ENCODE data around the gene RNF38. TPM values are rescaled to one million over a fixed set of nuclear protein-coding genes. Genes with fewer than 3 reads are reported as not detected.
"Not testable (repeated sequence)": the region's sequence is repeated elsewhere in the genome, so short reads cannot be mapped to it uniquely, and the experiment has no call there.

RNF38 gene
- polyA plus RNA-seq, 1 donor: 24.4 TPM

- no peaks in the 10 kb centered on the region for H3K4me1 ChIP-seq (ENCODE audit: control insufficient read depth, insufficient read depth, low read length)
- no peaks in the 10 kb centered on the region for H3K36me3 ChIP-seq (ENCODE audit: control insufficient read depth, insufficient read depth, low read length)
- H3K9me3 ChIP-seq (ENCODE audit: control insufficient read depth, low read depth, low read length): no peaks in the 10 kb centered on the region
- H3K27ac ChIP-seq (ENCODE audit: low read length): no peak overlapping the region
- WGBS (ENCODE audit: insufficient coverage, low lambda C conversion rate): 100% methylated on average over 1 of the region's 3 CpGs
- no peaks in the 10 kb centered on the region for H3K27me3 ChIP-seq (ENCODE audit: control insufficient read depth, insufficient read depth, low read length)
- H3K4me3 ChIP-seq (ENCODE audit: low read length): no peak overlapping the region
- no peak for DNase-seq
Observed at GRCh38 chr9:36298566-36298965, 101.5 kb downstream of the RNF38 start.

GRCh38 chr9:36297798-36298197 is 102.3 kb downstream of the RNF38 start:
- no CpG with 5 or more reads among the region's 2 CpGs for WGBS (ENCODE audit: insufficient coverage, low lambda C conversion rate)
- Histone ChIP-seq H3K27ac (ENCODE audit: low read length) (no peak overlapping the region), H3K9me3 (ENCODE audit: control insufficient read depth, low read depth, low read length) (no peaks in the 10 kb centered on the region), H3K4me3 (ENCODE audit: low read length) (no peak overlapping the region), H3K36me3 (ENCODE audit: control insufficient read depth, insufficient read depth, low read length) (no peaks in the 10 kb centered on the region), H3K27me3 (ENCODE audit: control insufficient read depth, insufficient read depth, low read length) (no peaks in the 10 kb centered on the region), H3K4me1 (ENCODE audit: control insufficient read depth, insufficient read depth, low read length) (no peaks in the 10 kb centered on the region)
- no peak for DNase-seq

- not testable (repeated sequence) for H3K27ac ChIP-seq (ENCODE audit: low read length); H3K36me3 ChIP-seq (ENCODE audit: control insufficient read depth, insufficient read depth, low read length); H3K4me3 ChIP-seq (ENCODE audit: low read length); H3K4me1 ChIP-seq (ENCODE audit: control insufficient read depth, insufficient read depth, low read length); H3K9me3 ChIP-seq (ENCODE audit: control insufficient read depth, low read depth, low read length); H3K27me3 ChIP-seq (ENCODE audit: control insufficient read depth, insufficient read depth, low read length); DNase-seq
- WGBS (ENCODE audit: insufficient coverage, low lambda C conversion rate): no CpG with 5 or more reads among the region's 3 CpGs
Observed at GRCh38 chr9:36294996-36295395, 105.1 kb downstream of the RNF38 start.

GRCh38 chr9:36293918-36294317 is 106.2 kb downstream of the RNF38 start:
- WGBS (ENCODE audit: insufficient coverage, low lambda C conversion rate): no CpG with 5 or more reads among the region's 5 CpGs
- Histone ChIP-seq H3K4me3 (ENCODE audit: low read length) (no peak overlapping the region), H3K27ac (ENCODE audit: low read length) (no peak overlapping the region), H3K4me1 (ENCODE audit: control insufficient read depth, insufficient read depth, low read length) (no peaks in the 10 kb centered on the region), H3K27me3 (ENCODE audit: control insufficient read depth, insufficient read depth, low read length) (no peaks in the 10 kb centered on the region), H3K36me3 (ENCODE audit: control insufficient read depth, insufficient read depth, low read length) (no peaks in the 10 kb centered on the region), H3K9me3 (ENCODE audit: control insufficient read depth, low read depth, low read length) (no peaks in the 10 kb centered on the region)
- no peak for DNase-seq

GRCh38 chr9:36293171-36293570 is 106.9 kb downstream of the RNF38 start:
- no peak overlapping the region for H3K4me3 ChIP-seq (ENCODE audit: low read length)
- no CpG with 5 or more reads among the region's 7 CpGs for WGBS (ENCODE audit: insufficient coverage, low lambda C conversion rate)

GRCh38 chr9:36292641-36293040 is 107.4 kb downstream of the RNF38 start:
- no peak for DNase-seq
- Histone ChIP-seq H3K4me1 (ENCODE audit: control insufficient read depth, insufficient read depth, low read length) (no peaks in the 10 kb centered on the region), H3K4me3 (ENCODE audit: low read length) (no peak overlapping the region), H3K27me3 (ENCODE audit: control insufficient read depth, insufficient read depth, low read length) (no peaks in the 10 kb centered on the region), H3K36me3 (ENCODE audit: control insufficient read depth, insufficient read depth, low read length) (no peaks in the 10 kb centered on the region), H3K9me3 (ENCODE audit: control insufficient read depth, low read depth, low read length) (no peaks in the 10 kb centered on the region), H3K27ac (ENCODE audit: low read length) (no peak overlapping the region)
- 57% methylated on average over 1 of the region's 12 CpGs for WGBS (ENCODE audit: insufficient coverage, low lambda C conversion rate)

More at GRCh38 chr9:36293171-36293570, 106.9 kb downstream of the RNF38 start:
- Histone ChIP-seq H3K4me1 (ENCODE audit: control insufficient read depth, insufficient read depth, low read length) (no peaks in the 10 kb centered on the region), H3K27ac (ENCODE audit: low read length) (no peak overlapping the region), H3K36me3 (ENCODE audit: control insufficient read depth, insufficient read depth, low read length) (no peaks in the 10 kb centered on the region), H3K9me3 (ENCODE audit: control insufficient read depth, low read depth, low read length) (no peaks in the 10 kb centered on the region), H3K27me3 (ENCODE audit: control insufficient read depth, insufficient read depth, low read length) (no peaks in the 10 kb centered on the region)
- no peak for DNase-seq

GRCh38 chr9:36290996-36291395 is 109.1 kb downstream of the RNF38 start:
- WGBS (ENCODE audit: insufficient coverage, low lambda C conversion rate): 77% methylated on average over 3 of the region's 3 CpGs

GRCh38 chr9:36289836-36290435 is 110.1 kb downstream of the RNF38 start:
- Histone ChIP-seq H3K27ac (ENCODE audit: low read length) (no peak overlapping the region), H3K4me1 (ENCODE audit: control insufficient read depth, insufficient read depth, low read length) (no peaks in the 10 kb centered on the region), H3K27me3 (ENCODE audit: control insufficient read depth, insufficient read depth, low read length) (no peaks in the 10 kb centered on the region), H3K36me3 (ENCODE audit: control insufficient read depth, insufficient read depth, low read length) (no peaks in the 10 kb centered on the region), H3K9me3 (ENCODE audit: control insufficient read depth, low read depth, low read length) (no peaks in the 10 kb centered on the region), H3K4me3 (ENCODE audit: low read length) (no peak overlapping the region)
- DNase-seq: no peak
- WGBS (ENCODE audit: insufficient coverage, low lambda C conversion rate): no CpG with 5 or more reads among the region's 3 CpGs

More at GRCh38 chr9:36290996-36291395, 109.1 kb downstream of the RNF38 start:
- DNase-seq: no peak
- no peak overlapping the region for H3K27ac ChIP-seq (ENCODE audit: low read length)
- no peaks in the 10 kb centered on the region for H3K4me1 ChIP-seq (ENCODE audit: control insufficient read depth, insufficient read depth, low read length)
- H3K9me3 ChIP-seq (ENCODE audit: control insufficient read depth, low read depth, low read length): no peaks in the 10 kb centered on the region
- no peaks in the 10 kb centered on the region for H3K27me3 ChIP-seq (ENCODE audit: control insufficient read depth, insufficient read depth, low read length)
- no peaks in the 10 kb centered on the region for H3K36me3 ChIP-seq (ENCODE audit: control insufficient read depth, insufficient read depth, low read length)
- no peak overlapping the region for H3K4me3 ChIP-seq (ENCODE audit: low read length)

GRCh38 chr9:36288070-36288469 is 112.0 kb downstream of the RNF38 start:
- no CpG with 5 or more reads among the region's 3 CpGs for WGBS (ENCODE audit: insufficient coverage, low lambda C conversion rate)
- H3K27me3 ChIP-seq (ENCODE audit: control insufficient read depth, insufficient read depth, low read length): no peaks in the 10 kb centered on the region
- H3K4me3 ChIP-seq (ENCODE audit: low read length): no peak overlapping the region
- no peaks in the 10 kb centered on the region for H3K36me3 ChIP-seq (ENCODE audit: control insufficient read depth, insufficient read depth, low read length)
- no peaks in the 10 kb centered on the region for H3K4me1 ChIP-seq (ENCODE audit: control insufficient read depth, insufficient read depth, low read length)
- DNase-seq: no peak
- H3K9me3 ChIP-seq (ENCODE audit: control insufficient read depth, low read depth, low read length): no peaks in the 10 kb centered on the region
- H3K27ac ChIP-seq (ENCODE audit: low read length): no peak overlapping the region
